Muscle of leg (tissue), 16 donors: ENCODE data around the gene KRTAP9-1. TPM values are rescaled to one million over a fixed set of nuclear protein-coding genes. Genes with fewer than 3 reads are reported as not detected.
"Not testable (repeated sequence)": the region's sequence is repeated elsewhere in the genome, so short reads cannot be mapped to it uniquely, and the experiment has no call there.

Experiments
- DNase-seq: peaks from one replicate; pipeline ENCODE4 v3.0.0; 2013
- H3K27ac ChIP-seq: one replicate; pipeline ENCODE4 v1.5.1; 2013; ENCODE audit warnings: mild to moderate bottlenecking, low read length, control low read depth
- H3K27me3 ChIP-seq: one replicate; pipeline ENCODE4 v1.6.1; 2013; ENCODE audit warnings: low read length; ENCODE audit not compliant: control insufficient read depth, insufficient read depth
- H3K36me3 ChIP-seq: one replicate; pipeline ENCODE4 v1.6.1; 2013; ENCODE audit warnings: low read length; ENCODE audit not compliant: control insufficient read depth, insufficient read depth
- H3K4me1 ChIP-seq: one replicate; pipeline ENCODE4 v1.6.1; 2013; ENCODE audit warnings: low read length; ENCODE audit not compliant: control insufficient read depth, insufficient read depth
- H3K4me3 ChIP-seq: one replicate; pipeline ENCODE4 v1.5.1; 2013; ENCODE audit warnings: low read length, control low read depth
- H3K9me3 ChIP-seq: replicated peaks from 2 replicates; pipeline ENCODE4 v1.6.1; 2013; ENCODE audit warnings: low read depth, low read length; ENCODE audit not compliant: control insufficient read depth
- WGBS: methylation state at CpG from one replicate; pipeline ENCODE4 v1.1.5; 2013; ENCODE audit warnings: missing lambda C conversion rate; ENCODE audit not compliant: insufficient coverage; 5-methylcytosine and 5-hydroxymethylcytosine counted together
- long read RNA-seq, 11 donors: transcript quantifications; one replicate each; lab custom pipeline, GENCODE V29; 2026
- polyA plus RNA-seq, 8 donors: library from polyadenylated mRNA; unstranded; fragments of 120-200 nt; gene quantifications; one replicate each; pipeline versions ENCODE4 v1.2.1 to v1.2.3, GENCODE V29; 2013; ENCODE audit warnings: inconsistent platforms in 1 of 8, low replicate concordance in 1 of 8; ENCODE audit not compliant: insufficient read length in 8 of 8, insufficient read depth in 1 of 8
- total RNA-seq: library from RNA; stranded (reverse); fragments of 120-200 nt; gene quantifications from one replicate; pipeline ENCODE4 v1.2.4, GENCODE V29; 2013

KRTAP9-1 gene, protein sequence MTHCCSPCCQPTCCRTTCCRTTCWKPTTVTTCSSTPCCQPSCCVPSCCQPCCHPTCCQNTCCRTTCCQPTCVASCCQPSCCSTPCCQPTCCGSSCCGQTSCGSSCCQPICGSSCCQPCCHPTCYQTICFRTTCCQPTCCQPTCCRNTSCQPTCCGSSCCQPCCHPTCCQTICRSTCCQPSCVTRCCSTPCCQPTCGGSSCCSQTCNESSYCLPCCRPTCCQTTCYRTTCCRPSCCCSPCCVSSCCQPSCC
- total RNA-seq (not detected), polyA plus RNA-seq (not detected)
- long read RNA-seq, donor 1: 0 reads
- long read RNA-seq, donor 2: 0 reads
- long read RNA-seq, donor 3: 0 reads
- long read RNA-seq, donor 4: 0 reads
- long read RNA-seq, donor 5: 0 reads
- long read RNA-seq, donor 6: 0 reads
- long read RNA-seq, donor 7: 0 reads
- long read RNA-seq, donor 8: 0 reads
- long read RNA-seq, donor 9: 0 reads
- long read RNA-seq, donor 10: 0 reads
- long read RNA-seq, donor 11: 0 reads

DNA sequence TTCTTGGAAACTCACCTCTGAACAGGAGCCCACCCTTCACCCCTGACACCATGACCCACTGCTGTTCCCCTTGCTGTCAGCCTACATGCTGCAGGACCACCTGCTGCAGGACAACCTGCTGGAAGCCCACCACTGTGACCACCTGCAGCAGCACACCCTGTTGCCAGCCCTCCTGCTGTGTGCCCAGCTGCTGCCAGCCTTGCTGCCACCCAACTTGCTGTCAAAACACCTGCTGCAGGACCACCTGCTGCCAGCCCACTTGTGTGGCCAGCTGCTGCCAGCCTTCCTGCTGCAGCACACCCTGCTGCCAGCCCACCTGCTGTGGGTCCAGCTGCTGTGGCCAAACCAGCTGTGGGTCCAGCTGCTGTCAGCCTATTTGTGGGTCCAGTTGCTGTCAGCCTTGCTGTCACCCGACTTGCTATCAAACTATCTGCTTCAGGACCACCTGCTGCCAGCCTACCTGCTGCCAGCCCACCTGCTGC is at the start of gene KRTAP9-1:
TSS of gene KRTAP9-1 (plus strand) at position 51 of the 482 bp plus-strand sequence. CDS start at position 51, 0 bp downstream.
- WGBS: 83% methylated on average over 1 of the region's 1 CpG
- not testable (repeated sequence) for H3K27me3 ChIP-seq, H3K4me1 ChIP-seq, H3K36me3 ChIP-seq, DNase-seq, H3K4me3 ChIP-seq, H3K9me3 ChIP-seq, H3K27ac ChIP-seq

DNA sequence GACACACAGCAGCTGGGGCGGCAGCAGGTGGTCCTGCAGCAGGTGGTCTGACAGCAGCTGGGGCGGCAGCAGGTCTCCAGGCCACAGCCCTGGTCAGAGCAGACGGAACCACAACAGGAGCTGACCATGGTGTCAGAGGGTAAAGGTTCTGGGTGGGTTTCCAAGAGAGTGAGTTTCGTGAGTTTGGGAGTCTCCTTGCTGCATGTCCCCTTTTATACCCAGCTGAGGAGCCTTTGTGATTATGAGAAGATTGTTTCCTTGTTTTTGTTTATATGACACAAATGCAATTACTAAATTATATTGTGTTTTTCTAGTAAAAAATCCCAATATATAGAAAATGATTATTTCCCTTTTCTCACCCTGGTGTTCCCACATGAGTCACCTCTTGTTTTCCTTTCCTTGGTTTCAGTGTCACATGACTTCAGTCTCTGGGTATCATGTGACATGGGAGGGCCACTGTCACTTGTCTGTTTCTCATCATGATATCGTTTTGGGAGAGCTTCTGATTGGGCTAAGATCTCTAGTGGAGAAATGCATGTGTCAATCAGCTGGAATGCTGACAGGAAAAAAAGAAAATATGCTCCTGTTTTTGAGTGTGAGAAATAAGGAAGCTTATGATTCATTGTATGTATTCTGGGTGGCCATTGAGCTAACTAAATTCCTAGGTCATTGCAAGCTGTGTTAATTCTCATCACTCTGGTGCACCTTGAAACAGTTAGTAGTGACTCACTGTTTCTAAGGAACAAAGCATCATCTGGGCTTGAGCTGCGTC is 49.1 kb upstream of the KRTAP9-1 start, which contains the start of gene KRTAP4-6:
TSS of gene KRTAP4-6 (minus strand) at position 185 of the 772 bp plus-strand sequence. CDS start at position 128, 57 bp downstream.
- whole genome bisulfite sequencing: 98% methylated on average over 4 of the region's 6 CpGs
- no peak for DNase-seq
- no peaks in the 10 kb centered on the region for H3K36me3 ChIP-seq
- no peaks in the 10 kb centered on the region for H3K27me3 ChIP-seq
- no peak within 1 kb of the TSS for H3K4me3 ChIP-seq
- no peak within 1 kb of the TSS for H3K27ac ChIP-seq
- H3K4me1 ChIP-seq: no peaks in the 10 kb centered on the region
- H3K9me3 ChIP-seq: peaks cover 23% of the 10 kb centered on the region

DNA sequence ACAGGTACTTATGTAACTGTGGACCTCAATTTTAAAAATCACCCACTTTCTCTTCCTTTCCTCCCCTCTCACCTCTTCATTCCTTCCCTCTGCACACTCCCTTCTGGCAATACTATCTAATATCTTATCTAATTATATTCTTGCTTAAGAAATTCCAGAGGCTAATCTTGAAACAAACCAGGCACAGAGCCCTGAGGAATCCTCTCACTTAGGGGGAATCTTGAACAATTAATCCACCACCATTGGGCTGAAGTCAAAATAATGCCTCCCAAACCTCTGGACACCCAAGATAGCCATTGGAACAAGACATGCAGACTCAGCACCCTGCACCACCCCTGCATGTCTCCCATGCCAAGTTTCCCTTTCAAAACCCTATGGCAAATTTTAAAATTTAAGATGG is 48.3 kb upstream of the KRTAP9-1 start:
- Histone ChIP-seq H3K27ac (no peak overlapping the region), H3K4me3 (no peak overlapping the region), H3K36me3 (no peaks in the 10 kb centered on the region), H3K9me3 (peaks cover 23% of the 10 kb centered on the region), H3K4me1 (no peaks in the 10 kb centered on the region), H3K27me3 (no peaks in the 10 kb centered on the region)
- no peak for DNase-seq

- H3K36me3 ChIP-seq: no peaks in the 10 kb centered on the region
- H3K4me1 ChIP-seq: no peaks in the 10 kb centered on the region
- H3K27me3 ChIP-seq: no peaks in the 10 kb centered on the region
- WGBS: no CpG with 5 or more reads among the region's 1 CpG
- H3K9me3 ChIP-seq: peaks cover 20% of the 10 kb centered on the region
- H3K27ac ChIP-seq: no peak overlapping the region
- no peak overlapping the region for H3K4me3 ChIP-seq
- DNase-seq: no peak
These were observed 44.8 kb upstream of the KRTAP9-1 start for GRCh38 chr17:41144846-41145245.

DNA sequence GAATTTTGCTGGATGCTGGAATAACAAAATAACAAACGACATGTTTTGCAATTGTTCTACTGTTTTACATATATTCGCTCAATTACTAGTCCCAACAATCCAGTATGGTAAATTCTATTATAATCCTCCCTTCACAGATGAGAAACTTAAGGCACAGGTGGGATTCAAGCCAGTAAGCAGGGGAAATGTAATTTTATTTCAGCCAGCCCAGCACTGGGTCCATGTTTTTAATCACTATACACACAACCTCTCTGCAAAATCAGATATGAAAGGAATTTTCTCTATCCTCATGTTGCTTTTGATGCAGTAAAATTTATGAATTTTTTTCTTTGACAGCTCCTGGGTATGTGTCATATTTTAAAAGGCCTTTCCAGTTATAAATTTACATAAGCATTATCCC is 44.4 kb upstream of the KRTAP9-1 start:
- no CpG with 5 or more reads among the region's 2 CpGs for WGBS
- Histone ChIP-seq H3K36me3 (no peaks in the 10 kb centered on the region), H3K27me3 (no peaks in the 10 kb centered on the region), H3K9me3 (peaks cover 16% of the 10 kb centered on the region), H3K4me3 (no peak overlapping the region), H3K27ac (no peak overlapping the region), H3K4me1 (no peaks in the 10 kb centered on the region)
- no peak for DNase-seq

- 67% methylated on average over 1 of the region's 2 CpGs for WGBS
- no peaks in the 10 kb centered on the region for H3K4me1 ChIP-seq
These were observed 42.0 kb upstream of the KRTAP9-1 start for GRCh38 chr17:41147531-41148204.

GRCh38 chr17:41148971-41149651 is 40.6 kb upstream of the KRTAP9-1 start:
- not testable (repeated sequence) for H3K27me3 ChIP-seq, H3K9me3 ChIP-seq, H3K36me3 ChIP-seq, H3K4me1 ChIP-seq, H3K27ac ChIP-seq, DNase-seq, H3K4me3 ChIP-seq
- 70% methylated on average over 9 of the region's 10 CpGs for WGBS

More at GRCh38 chr17:41147531-41148204, 42.0 kb upstream of the KRTAP9-1 start:
- Histone ChIP-seq H3K27me3 (no peaks in the 10 kb centered on the region), H3K4me3 (no peak overlapping the region), H3K9me3 (peaks cover 11% of the 10 kb centered on the region), H3K27ac (no peak overlapping the region), H3K36me3 (no peaks in the 10 kb centered on the region)
- DNase-seq: no peak

- Histone ChIP-seq H3K27ac (no peak within 1 kb of the TSS), H3K4me3 (no peak within 1 kb of the TSS), H3K36me3 (no peaks in the 10 kb centered on the region), H3K9me3 (no peaks in the 10 kb centered on the region), H3K4me1 (no peaks in the 10 kb centered on the region), H3K27me3 (no peaks in the 10 kb centered on the region)
- DNase-seq: no peak
- WGBS: 48% methylated on average over 2 of the region's 2 CpGs
These were observed 40.1 kb upstream of the KRTAP9-1 start, which contains the start of gene KRTAP4-5 for GRCh38 chr17:41149652-41149985. KRTAP4-5 (minus strand) TSS chr17:41149825; CDS start chr17:41149767, 58 bp downstream.

DNA sequence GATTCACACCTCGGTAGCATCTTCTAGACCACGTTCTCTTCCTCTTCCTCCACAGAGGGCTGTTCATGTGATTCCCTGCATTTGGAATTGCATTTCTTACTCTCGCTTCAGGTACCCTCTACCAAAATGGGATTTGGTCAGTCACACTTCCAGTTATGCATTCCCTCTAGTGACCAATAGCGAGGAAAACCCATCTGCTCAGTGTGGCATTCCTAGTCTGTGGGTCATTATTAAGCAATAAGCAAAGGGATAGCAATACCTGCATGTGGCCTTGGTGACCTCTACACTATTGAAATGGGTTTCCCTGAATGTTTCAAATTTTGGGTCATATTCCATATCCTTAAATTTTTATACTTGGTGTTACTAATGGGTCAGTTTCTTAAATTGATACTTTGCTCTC is 39.7 kb upstream of the KRTAP9-1 start:
- Histone ChIP-seq H3K9me3 (no peaks in the 10 kb centered on the region), H3K27ac (no peak overlapping the region), H3K27me3 (no peaks in the 10 kb centered on the region), H3K36me3 (no peaks in the 10 kb centered on the region), H3K4me3 (no peak overlapping the region), H3K4me1 (no peaks in the 10 kb centered on the region)
- 54% methylated on average over 3 of the region's 4 CpGs for WGBS
- no peak for DNase-seq
